Right renal pelvis (tissue), 4 donors: ENCODE measurements around the gene SLC12A8. TPM values are rescaled to one million over a fixed set of nuclear protein-coding genes. Genes with fewer than 3 reads are reported as not detected.

ENCODE experiments used
- DNase-seq, 4 donors: peaks; one replicate each; pipeline ENCODE4 v3.0.0-alpha.2; 2013; ENCODE audit warnings: low read depth in 4 of 4, low spot score in 3 of 4, missing footprints in 1 of 4
- polyA plus RNA-seq, 4 donors: library from polyadenylated mRNA; unstranded; fragments of 120-200 nt; gene quantifications; one replicate each; pipeline ENCODE4 v1.2.1, GENCODE V29; 2013; ENCODE audit not compliant: insufficient read length in 4 of 4

Gene SLC12A8, protein sequence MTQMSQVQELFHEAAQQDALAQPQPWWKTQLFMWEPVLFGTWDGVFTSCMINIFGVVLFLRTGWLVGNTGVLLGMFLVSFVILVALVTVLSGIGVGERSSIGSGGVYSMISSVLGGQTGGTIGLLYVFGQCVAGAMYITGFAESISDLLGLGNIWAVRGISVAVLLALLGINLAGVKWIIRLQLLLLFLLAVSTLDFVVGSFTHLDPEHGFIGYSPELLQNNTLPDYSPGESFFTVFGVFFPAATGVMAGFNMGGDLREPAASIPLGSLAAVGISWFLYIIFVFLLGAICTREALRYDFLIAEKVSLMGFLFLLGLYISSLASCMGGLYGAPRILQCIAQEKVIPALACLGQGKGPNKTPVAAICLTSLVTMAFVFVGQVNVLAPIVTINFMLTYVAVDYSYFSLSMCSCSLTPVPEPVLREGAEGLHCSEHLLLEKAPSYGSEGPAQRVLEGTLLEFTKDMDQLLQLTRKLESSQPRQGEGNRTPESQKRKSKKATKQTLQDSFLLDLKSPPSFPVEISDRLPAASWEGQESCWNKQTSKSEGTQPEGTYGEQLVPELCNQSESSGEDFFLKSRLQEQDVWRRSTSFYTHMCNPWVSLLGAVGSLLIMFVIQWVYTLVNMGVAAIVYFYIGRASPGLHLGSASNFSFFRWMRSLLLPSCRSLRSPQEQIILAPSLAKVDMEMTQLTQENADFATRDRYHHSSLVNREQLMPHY
- polyA plus RNA-seq, result 1 to 10 TPM; 5.6 to 6.9 (median 6.1) TPM

DNA sequence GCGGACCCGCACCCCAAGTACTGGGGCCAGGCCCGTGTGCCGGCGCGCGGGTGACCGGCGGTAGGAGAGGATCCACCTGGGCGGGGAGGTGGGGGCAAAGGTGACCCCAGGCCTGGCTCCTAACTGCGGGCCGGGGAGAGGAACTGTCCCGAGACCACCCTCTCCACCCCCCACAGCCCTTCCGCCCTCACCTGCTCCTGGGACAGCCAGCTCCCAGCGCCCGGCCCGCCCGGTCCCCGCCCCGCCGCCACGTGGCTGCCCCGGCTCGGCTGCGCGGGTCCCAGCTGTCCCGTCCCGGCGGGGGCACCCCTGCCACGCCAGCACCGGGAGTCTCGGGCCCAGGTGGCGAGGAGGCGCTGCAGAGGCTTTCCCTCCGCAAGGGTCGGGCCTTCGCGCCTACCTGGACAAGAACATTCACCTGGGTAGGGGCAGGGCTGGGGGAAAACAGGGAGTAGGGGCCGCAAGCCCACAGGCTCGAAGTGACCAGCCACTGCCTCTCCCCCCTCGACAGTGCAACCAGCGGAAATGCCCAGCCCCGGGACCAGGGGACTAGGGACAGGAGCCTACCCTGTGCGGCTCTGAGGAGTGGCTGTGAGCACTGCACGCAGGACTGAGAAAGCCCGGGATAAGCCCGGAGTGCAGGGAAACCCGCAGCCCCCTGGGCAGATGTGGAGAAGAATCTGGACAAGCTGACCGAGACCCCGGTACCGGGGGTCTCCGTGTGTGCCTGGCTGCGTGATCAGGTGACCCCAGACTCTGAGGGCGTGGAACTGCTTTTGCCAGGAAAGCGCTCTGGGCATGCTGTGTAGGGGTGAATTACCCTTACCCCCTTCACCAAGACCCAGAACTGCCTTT lies at the start of gene SLC12A8:
Gene SLC12A8, minus strand, starts transcription at position 240 of the 855 bp plus-strand sequence. CDS start 1,399 bp downstream, outside the sequence.
- DNase-seq, result no peak

DNA sequence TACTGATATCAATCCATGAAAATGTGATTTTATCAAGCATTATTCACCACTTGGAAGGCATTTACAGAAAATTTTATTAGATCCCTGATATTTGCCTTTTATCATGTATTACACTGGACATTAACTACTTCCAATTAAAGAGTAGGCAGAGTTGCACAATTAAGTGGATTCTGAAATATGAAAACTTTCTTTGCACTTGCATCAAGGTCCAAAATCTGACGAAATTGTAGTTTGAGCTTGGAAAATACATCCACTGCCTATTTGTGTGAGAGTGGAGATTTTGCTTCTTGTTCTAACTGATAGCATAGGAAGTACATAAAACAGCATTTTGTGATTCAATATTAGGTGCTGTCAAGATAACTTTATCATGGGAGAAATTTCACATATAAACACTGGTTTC lies 49.6 kb upstream of the SLC12A8 start:
- DNase-seq, result no peak

DNA sequence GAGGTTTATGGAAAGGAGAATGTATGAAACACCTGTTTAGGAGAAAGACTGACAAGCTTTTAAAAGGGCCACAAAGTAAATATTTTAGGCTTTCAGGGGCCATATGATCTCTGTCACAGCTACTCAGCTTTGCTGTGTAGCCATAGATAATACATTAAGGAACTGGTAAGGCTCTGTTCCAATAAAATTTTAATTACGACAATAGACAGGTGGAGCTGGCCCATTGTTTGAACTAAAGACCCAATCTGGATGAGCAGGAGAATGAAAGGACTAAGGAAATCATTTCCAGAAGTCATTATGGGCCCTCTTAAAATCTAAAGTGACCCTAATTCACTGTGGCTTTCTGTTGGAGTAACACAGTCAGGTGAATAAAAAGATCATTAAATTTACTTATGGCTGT lies 48.5 kb upstream of the SLC12A8 start:
- DNase-seq, result no peak

DNA sequence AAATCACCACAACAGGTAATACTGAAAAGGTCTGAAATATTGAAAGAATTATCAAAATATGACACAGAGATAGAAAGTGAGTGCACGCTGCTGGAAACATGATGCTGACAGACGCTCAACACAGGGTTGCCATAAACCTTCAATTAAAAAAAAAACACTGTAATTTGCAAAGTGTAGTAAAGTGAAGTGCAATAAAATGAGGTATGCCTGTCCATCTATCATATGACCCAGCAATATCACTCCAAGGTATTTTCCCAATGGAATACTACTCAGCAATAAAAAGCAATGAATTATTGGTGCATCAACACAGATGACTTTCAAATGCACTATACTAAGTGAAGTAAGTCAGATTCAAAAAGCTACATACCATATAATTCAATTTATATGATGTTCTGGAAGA lies 47.6 kb upstream of the SLC12A8 start:
- DNase-seq, result no peak

DNA sequence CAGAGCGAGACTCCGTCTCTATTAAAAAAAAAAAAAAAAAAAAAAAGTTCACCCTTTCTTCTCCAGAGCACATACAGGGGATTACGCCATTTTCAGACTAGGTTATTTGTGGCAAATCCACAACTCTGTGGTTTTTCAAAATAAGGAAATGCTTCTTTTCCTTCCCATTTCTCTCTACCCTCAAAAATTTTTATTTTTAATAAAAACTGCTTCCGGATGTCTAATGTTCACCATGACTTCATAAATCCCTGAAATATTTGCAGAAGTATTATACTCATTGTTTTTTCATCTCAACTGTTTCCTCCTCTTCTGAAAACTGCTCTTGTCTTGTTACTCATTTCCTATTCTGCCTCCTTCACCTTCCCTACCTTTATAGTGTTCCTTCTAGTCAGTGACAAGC lies 45.0 kb upstream of the SLC12A8 start:
- DNase-seq, result no peak

DNA sequence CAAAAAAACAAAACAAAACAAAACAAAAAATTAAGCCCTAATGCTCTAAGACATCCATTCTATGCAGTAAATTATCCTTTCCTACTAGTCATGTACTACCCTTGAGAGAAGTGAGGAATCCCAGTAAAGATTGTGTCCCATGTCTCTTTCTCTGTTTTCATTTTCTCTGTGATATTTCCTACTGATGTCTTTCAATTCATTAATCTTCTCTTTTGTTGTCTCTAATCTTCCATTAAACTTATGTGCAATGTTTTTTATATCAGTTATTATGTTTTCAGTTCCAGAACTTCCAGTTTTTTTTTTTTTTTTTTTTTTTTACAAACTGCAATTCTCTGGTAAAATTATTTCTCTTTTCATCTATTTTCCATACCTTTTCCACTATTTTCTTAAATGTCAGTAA lies 44.1 kb upstream of the SLC12A8 start:
- no peak for DNase-seq

DNA sequence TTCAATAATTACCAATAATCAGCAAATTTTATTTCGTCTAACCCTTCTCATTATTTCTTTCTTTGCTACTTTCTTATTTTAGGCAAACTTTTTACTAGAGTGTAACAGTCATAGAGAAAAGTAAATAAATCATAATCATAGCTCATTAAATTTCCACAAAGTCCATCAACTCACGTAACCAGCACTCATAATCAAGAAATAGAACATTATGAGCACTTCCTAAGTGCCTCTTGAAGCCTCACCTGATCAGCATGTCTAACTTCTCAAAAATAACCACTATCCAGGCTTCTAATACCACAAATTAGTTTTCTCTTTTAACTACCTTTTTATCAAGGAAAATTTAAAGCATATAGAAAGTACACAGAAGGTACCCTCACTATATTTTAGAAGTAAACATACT lies 38.4 kb upstream of the SLC12A8 start:
- DNase-seq, result no peak

DNA sequence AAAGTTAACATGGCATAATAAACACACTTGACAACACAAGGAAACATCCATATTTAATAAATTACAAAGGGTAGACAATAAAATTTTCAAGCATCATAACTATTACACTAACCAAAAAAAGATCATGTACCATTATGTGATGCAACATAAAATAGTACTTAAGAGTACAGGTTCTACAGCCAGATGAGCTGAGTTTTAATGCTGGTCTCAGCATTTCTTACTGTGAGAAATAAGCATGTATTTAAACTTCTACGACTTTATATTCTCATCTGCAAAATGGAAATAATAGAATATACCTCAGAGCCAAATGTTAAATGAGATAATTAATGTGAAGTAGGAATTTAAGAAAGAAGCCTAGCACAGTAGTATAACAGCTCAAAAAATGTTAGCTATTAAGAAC lies 33.7 kb upstream of the SLC12A8 start:
- no peak for DNase-seq

DNA sequence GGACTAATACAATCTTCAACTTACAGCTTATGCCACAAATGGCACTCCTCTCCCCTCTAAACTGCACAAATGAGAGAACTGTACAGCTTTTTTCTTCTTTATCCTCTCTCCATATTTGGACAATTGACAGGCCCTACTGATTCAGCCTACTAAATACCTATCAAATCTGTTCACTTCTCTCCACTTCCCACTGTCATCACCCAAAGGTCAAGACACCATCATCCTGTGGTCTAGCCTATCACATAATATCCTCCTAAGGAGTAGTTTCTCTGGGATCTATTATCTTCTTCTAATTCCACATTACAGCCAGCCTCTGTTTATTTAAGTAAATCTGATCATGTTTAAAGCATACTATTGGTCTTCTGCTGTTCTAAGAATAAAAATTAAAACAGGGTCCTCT lies 33.0 kb upstream of the SLC12A8 start:
- DNase-seq, result no peak

DNA sequence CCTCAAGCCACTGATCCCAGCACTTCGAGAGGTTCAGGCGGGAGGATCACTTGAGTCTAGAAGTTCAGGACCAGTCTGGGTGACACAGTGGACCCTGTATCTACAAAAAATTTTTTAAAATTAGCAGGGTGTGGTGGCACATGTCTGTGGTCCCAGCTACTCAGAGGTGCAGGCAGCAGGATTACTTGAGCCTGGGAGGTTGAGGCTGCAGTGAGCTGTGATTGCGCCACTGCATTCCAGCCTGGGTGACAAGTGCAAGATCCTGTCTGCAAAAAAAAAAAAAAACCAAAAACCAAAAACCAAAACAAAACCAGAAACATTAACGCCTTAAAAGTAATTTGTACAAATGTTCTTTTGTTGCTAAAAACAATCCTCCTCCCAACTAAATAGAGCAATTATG lies 27.9 kb upstream of the SLC12A8 start:
- no peak for DNase-seq

DNA sequence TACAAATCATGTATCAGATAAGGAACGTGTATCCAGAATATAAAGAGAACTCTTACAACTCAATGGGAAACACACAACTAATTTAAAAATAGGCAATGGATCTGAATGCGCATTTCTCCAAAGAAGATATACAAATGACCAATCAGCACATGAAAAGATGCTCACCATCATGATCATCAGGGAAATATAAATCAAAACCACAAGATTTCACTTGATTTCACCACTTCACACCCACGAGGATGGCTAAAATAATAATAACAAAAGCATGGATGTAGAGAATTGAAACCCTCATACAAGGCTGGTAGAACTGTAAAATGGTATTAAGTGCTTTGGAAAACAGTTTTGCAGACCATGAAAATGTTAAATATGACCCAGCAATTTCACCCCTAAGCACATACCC lies 26.7 kb upstream of the SLC12A8 start:
- no peak for DNase-seq

DNA sequence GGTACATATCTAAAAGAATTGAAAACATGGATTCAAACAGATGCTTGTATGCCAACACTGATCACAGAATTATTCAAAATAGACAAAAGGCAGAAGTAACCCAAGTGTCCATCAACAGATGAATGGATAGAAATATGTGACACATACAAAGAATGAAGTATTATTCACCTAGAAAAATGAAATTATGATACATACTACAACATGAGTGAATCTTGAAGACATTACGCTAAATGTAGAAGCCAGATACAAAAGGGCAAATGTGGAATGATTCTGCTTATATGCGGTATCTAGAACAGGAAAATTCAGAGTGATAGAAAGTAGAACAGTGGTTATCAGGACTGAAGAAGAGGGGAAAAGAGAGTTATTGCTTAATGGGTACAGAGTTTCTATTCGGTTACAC lies 26.2 kb upstream of the SLC12A8 start:
- no peak for DNase-seq

DNA sequence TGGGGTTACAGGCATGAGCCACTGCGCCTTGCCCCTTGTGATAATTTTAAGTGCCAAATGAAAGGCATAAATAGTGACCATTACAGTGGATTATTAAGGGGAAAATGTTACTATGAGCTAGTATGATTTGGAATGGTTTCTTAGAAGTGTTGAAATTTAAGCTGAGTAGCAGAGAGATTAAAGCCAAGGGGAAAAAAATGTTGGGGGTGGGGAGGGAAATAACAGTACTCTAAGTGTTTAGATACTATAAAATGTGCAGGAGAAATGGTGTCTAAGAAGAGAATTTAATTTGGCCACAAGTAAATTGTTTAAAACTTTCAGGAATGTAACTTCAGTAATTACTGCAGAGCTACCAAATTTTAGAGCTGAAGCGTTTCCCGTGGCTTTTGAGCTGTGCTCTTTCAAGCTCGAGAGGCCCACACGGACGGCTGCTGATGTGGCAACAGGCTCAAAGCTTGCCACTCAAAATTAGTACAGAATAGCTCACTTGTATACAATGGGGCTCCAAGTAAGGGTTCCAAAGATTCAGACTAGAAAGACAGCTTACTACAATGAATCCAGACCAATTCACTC lies 23.9 kb upstream of the SLC12A8 start:
- DNase-seq, result no peak

DNA sequence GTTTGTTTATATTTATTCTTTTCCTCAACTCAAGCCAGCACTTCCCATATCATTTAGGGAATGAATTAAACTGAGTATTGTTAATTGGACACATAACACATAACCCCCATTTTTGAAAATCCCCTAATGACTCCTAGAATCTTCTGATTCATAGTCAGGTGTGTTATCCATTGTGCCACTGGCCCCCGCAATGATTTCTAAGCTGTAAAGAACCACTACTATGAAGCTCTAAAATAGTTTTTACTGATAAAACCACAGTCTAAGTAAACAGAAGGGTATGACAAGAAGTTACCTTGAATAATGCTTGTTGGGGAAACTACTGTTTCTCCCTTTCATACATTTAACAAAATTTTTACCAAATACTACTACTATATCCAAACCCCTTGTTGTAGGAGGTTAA lies 22.3 kb upstream of the SLC12A8 start:
- DNase-seq, result no peak

DNA sequence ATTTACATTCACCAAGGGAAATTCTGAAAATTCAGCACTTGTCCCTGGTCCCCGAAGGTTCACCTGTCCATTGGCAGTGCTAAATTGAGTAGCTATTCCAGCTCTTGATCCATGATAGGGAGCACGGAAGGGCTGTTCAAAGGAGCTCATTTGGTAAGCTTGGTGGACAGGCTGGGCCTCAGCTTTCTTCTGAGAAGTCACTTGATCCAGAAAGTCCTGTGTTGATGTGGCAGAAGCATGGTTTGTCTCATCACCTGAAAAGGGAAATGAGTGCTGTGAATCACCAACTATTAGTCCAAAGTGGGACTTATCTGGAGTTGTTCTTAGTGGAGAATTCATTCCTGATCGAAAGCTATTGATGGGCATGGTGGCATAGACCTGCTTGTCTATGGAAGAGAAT lies 19.9 kb upstream of the SLC12A8 start:
- DNase-seq, result no peak

DNA sequence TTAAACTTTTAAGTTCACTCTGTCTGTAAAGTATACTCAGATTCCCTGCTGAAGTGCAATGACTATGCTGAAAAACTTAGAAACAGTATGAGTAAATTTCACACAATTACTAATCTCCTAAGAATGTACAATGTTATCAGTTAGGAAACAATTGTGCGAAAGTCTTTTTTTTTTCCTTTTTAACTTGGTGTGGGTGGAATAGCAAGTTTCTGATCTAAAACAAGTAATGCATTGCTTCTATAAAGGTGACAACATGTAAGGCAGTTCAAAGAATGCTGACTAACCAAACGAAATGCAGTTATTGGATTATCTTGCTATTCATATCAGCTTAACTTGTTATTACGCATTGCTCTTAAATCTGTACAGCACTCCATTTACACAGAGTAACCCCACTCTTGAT lies 19.3 kb upstream of the SLC12A8 start:
- no peak for DNase-seq

DNA sequence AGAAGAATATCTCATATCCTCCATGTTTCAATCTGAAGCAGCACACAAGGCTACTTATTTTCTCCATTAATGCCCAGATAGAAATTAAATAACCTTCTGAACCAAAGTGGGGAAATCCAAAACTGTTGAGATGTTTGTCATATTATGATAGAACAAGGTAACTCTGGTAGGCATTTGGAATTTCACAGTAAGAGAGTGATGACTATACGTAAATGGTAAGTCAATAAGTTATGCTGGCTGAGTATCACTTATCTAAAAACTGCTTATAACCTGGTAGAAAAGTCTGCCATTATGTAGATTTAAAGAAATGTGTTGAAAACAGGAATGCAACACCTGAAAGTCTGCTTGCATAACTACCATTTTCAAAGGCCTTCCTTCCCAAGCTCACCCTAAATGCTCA lies 17.2 kb upstream of the SLC12A8 start:
- no peak for DNase-seq

DNA sequence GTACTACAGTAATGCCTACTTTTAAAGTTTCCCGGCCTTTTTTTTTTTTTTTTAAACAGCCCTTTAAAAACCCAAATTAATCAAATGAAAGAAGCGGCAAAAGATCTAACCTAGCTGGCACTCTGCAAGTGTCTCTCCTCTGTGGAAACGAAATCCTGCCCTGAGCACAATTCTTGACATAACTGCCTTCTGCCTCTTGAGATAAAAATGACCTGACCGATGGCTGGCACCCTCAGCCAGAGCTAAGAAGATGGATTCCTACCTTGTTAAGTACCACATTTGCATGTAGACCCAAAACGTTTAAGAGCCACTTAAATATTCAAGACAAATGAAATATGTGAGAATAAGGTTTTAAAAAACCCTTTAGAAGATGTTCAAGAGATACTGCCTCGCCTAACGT lies 16.6 kb upstream of the SLC12A8 start:
- DNase-seq, result no peak

DNA sequence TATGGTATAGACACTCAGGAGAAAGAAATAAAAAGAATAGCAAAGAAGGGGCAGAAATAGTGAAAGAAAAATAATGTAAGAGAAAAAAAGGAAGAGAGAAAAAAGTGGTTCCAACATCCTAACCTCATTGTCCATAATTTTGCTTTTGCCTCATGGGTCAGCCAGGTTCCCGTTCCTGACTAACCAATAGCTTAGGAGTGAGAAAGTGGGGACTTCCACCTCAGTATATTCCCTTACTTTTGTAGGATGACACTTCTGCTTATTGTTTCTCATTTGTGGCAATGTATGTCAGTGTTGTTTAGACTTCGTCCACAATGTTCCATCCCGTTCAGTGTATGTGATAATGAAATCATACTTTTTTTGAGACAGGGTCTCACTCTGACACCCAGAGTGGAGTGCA lies 9.3 kb upstream of the SLC12A8 start:
- no peak for DNase-seq

DNA sequence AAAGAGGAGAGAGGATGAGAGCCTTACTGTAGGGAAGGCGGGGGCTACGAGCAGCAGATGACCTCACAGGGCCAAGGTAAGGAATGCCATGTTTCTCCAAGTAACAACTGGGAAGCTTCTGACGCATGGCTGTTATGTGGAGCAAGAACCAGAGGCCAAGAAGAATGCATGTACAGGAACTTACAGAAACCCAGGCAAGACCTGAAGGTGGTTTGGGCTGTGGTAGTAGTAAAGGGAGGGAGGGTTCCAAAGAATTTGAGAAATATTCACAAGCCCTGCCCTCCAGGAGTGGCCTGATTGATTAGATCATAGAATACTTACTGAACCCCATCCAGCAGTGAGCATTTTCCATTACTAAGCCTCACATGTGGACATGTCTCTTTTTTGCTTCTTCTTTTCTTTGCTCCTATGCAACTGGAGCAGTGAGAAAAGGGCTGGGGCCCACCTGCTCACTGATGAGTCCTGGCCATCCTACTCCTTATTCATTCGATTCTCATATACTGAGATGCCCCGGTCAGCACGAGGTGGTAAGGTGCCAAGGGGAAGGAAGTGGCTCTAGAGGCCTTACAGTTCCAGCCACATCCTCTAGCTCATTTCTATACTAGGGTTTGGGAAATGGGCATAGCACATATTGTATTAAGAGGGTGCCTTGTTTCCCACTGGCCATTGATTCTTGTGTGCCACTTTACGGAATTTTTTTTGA lies 8.3 kb upstream of the SLC12A8 start:
- no peak for DNase-seq
